Subcutaneous adipose tissue (tissue), 4 donors: ENCODE results near the gene TJAP1. TPM values are rescaled to one million over a fixed set of nuclear protein-coding genes. Genes with fewer than 3 reads are reported as not detected.

Experiments
- CTCF ChIP-seq: fragments of 450-650 bp; IDR thresholded peaks from one replicate; pipeline ENCODE4 v1.5.1; 2016; ENCODE audit warnings: low read depth, mild to moderate bottlenecking, control low read depth, antibody characterized with exemption, moderate library complexity
- total RNA-seq, 4 donors: library from RNA; depleted of rRNA; stranded (reverse); fragments of >200 nt; gene quantifications; one replicate each; pipeline ENCODE4 v1.1.0, GENCODE V29; 2016

The TJAP1 gene
- total RNA-seq, 4 donors from 2014 or later: 13.4 to 29.6 (median 16.3) TPM

- TF ChIP-seq CTCF: no peak
Observed at GRCh38 chr6:43472515-43472914, 4.9 kb upstream of the TJAP1 start.

GRCh38 chr6:43475516-43475915 is 1.9 kb upstream of the TJAP1 start:
- TF ChIP-seq CTCF: no peak

- no peak for TF ChIP-seq CTCF
Observed at GRCh38 chr6:43476746-43477145, 624 bp upstream of the TJAP1 start.

GRCh38 chr6:43478008-43478372 is 620 bp downstream of the TJAP1 start:
- TF ChIP-seq CTCF: no peak

- TF ChIP-seq CTCF: no peak
Observed at GRCh38 chr6:43481075-43481474, 3.7 kb downstream of the TJAP1 start.

- no peak for TF ChIP-seq CTCF
Observed at GRCh38 chr6:43481591-43482236, 4.3 kb downstream of the TJAP1 start.

GRCh38 chr6:43488667-43489276 is 11.4 kb downstream of the TJAP1 start:
- TF ChIP-seq CTCF: no peak
